Keratinocyte (primary cell): ENCODE data around the gene PODN.

Source experiments
- CTCF ChIP-seq, 3 experiments: IDR thresholded peaks in 1 of 3; conservative IDR thresholded peaks in 1 of 3; optimal IDR thresholded peaks in 1 of 3; 2 replicates in 2 of 3; 3 replicates in 1 of 3; pipeline versions ENCODE3 to v1.5.1; 2011; ENCODE audit warnings: low read length in 3 of 3, mild to moderate bottlenecking in 3 of 3, moderate library complexity in 2 of 3, control low read depth in 1 of 3, inconsistent platforms in 1 of 3; ENCODE audit not compliant: insufficient read depth in 2 of 3; ENCODE audit errors: extremely low read depth in 1 of 3
- EZH2 ChIP-seq: IDR thresholded peaks from one replicate; pipeline ENCODE4 v1.6.1; 2012; ENCODE audit warnings: inconsistent platforms, mild to moderate bottlenecking, low read length, moderate library complexity

DNA sequence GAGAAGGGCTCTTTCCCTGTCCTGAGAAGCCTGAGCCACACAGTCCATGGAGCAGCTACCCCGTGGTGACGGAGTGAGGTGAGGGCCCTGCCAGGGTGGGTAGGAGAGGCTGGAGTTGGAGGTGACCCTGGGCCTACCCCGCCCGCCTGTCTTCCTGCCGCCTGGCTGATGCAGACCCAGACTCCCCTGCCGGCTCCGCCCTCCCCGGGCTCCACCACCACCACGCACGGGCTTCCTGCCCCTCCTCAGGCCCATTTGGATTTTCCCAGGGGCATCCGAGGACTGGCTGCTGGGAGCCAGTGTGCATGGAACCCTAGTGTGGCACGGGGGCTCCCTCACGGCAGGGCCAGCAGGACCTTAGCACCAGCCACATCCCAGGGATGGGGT is 32.5 kb downstream of the PODN start:
- TF ChIP-seq CTCF (optimal IDR thresholded peaks at IDR 0.05 in 1 of 3, IDR thresholded peaks at IDR 0.05 in 1 of 3, conservative IDR thresholded peaks at IDR 0.05 in 1 of 3; ENCODE audit: extremely low read depth in 1 of 3, insufficient read depth in 2 of 3, low read length in 3 of 3): no peak
- TF ChIP-seq EZH2: no peak
